ENCODE measurements around the gene ATP6V0E1. TPM values are rescaled to one million over a fixed set of nuclear protein-coding genes. Genes with fewer than 3 reads are reported as not detected.

Gene ATP6V0E1
- polyA plus RNA-seq, 1 donor, result 82.6 TPM

GRCh38 chr5:172956936-172957335 is 26.6 kb upstream of the ATP6V0E1 start:
- no peak for DNase-seq

GRCh38 chr5:172957458-172957857 is 26.1 kb upstream of the ATP6V0E1 start:
- no peak for DNase-seq

- DNase-seq, result no peak
These were observed 25.1 kb upstream of the ATP6V0E1 start for GRCh38 chr5:172958331-172959046.

- DNase-seq, result no peak
These were observed 23.5 kb upstream of the ATP6V0E1 start for GRCh38 chr5:172959824-172960799.

DNA sequence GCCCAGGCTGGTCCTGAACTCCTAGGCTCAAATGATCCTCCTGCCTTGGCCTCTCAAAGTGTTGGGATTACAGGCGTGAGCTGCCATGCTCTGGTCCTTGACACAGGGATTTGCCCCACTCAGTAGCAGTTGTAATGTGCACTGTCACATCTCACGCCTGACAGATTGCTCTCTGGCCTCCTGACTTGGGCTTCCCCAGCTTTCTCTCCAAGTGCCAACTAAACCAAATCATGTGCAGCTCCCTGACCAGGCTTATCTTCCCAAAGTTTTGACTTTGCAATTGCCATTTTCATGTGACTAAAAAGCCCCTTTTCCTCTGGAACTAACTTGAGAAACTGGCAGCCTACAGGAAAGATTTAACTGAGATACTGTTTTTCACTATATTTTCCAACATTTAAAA is 13.7 kb upstream of the ATP6V0E1 start:
- DNase-seq, result no peak

GRCh38 chr5:172971482-172971881 is 12.1 kb upstream of the ATP6V0E1 start:
- DNase-seq, result no peak

GRCh38 chr5:172972552-172972951 is 11.0 kb upstream of the ATP6V0E1 start:
- no peak for DNase-seq

DNA sequence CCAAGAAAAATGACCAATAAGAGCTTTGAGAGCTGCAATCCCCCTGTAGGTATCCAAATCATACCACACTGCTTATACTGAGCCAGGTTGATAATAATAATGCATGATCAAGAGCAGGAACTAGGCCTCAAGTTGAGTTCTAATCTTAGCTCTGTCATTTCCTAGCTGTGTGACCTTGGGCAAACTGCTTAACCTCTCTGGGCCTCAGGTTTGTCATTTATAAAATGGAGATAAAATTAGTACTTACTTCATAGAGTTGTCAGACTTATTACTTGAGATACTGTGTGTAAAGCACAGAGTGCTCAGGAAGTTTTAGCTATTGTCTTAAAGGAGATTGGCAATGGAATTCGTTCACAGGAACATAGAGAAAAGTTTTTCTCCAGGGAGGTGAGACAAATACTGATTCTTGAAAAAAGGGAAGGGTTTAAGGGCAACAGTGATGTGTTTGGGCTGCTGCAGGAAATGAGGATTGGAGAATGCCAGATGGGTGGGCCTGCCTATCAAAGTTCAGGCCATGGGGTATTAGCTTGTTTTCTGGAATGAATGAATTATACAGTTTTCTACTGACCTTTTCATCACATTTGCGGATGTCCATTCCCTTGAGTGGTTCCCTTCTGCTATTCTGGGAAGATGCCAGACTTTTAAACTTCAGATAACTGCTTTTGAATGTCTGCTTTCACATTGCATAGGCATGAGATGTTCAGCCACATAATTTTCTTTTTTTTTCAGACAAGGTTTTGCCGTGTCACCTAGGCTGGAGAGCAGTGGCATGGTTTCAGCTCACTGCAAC is 10.2 kb upstream of the ATP6V0E1 start:
- DNase-seq, result no peak

DNA sequence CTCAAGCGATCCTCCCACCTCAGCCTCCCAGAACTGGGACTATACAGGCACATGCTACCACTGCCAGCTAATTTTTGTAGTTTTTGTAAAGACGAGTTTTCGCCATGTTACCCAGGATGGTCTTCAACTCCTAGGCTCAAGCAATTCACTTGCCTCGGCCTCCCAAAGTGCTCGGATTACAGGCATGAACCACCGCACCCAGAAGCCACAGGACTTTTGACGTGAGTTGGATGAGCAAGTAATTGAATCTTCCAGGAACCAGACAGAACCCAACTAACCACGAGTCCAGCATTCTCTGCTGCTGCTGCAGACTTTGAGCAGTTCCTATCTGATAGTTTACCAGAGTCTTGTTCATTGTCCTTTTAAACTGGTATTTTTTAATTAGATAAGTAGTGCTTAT is 9.6 kb upstream of the ATP6V0E1 start:
- no peak for DNase-seq

DNA sequence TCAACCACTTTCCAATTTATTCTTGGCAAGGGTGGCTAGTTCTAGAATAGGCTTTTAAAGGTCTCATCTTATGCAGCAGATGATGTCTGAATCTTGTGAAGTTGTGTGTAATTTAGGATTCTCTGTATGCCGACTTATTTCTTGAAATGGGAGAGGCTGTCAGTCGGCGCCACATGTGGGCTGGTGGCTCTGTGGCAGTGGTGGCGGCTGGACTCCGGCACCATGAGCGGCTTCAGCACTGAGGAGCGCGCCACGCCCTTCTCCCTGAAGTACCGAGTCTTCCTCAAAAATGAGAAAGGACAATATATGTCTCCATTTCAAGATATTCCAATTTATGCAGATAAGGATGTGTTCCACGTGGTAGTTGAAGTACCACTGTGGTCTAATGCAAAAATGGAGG is 8.3 kb upstream of the ATP6V0E1 start:
- no peak for DNase-seq

- DNase-seq, result no peak
These were observed 3.8 kb upstream of the ATP6V0E1 start for GRCh38 chr5:172979778-172980177.

DNA sequence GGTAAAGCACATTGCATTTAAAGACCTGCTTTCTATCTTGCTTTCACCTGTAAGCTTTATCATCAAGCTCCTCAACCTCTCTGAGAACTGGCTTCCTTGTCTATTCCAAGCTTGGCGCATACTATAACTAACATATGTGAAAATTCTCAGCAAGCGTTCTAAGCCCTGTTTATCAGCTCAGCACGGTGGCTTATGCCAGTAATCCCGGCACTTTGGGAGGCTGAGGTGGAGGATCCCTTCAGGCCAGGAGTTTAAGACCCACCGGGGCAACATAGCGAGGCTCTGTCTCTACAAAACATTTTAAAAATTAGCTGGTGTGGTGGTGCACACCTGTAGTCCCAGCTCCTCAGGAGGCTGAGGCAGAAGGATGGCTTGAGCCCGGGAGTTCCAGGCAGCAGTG is 1.6 kb upstream of the ATP6V0E1 start:
- no peak for DNase-seq

- peak; percentile 64 for DNase-seq
These were observed 828 bp downstream of the ATP6V0E1 start for GRCh38 chr5:172984244-172984953.

DNA sequence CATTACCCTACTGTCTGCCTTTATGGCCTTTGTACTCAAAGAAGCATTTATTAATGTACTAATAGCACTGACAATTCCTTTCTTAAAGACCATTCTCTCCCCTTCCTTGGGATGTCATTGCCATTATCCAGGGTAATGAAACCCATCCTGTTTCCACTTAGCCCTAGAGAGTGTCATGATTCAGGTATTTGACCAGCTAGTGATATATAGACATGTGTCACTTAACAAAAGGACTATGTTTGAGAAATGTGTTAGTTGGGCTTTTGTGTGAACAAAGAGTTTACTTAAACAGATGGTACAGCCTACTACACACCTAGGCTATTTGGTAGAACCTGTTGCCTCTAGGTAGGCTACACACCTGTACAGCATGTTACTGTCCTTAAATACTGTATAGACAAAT is 2.0 kb downstream of the ATP6V0E1 start:
- DNase-seq, result no peak

DNA sequence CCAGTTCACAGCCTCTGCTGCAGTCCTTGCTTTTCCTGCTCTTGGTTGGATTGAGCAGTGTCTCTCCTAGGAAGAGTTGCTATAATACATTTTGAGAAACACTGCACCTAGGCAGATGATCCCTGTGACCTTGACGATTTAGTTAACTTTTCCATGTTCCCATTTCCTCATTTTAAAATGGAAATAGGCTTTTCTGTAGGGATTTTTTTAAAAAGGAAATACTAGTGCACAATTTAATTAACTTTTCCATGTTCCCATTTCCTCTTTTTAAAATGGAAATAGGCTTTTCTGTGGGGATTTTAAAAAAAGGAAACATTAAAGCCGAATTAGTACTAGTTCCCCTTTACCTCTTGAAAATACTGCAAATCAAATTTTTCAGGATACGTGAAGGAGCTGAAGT is 4.7 kb downstream of the ATP6V0E1 start:
- DNase-seq, result no peak

- DNase-seq, result no peak
These were observed 7.2 kb downstream of the ATP6V0E1 start for GRCh38 chr5:172990776-172991175.

DNA sequence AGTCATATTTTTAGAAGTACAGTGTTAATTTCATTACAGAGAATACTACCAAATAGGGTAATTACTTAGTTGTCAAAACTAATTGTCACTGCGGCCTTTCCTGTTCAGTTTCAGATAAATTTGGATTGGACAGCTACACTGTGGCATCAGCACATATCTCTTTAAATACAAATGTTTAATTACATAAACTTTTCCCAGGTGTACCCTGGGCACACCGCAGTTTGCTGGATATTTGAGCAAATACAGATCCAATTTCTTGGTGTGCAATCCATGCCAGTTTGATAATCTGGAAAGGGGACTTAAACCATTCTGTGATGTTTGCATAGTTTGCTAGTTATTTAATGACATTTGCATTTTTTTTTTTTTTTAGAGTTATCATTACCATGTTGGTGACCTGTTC is 10.8 kb downstream of the ATP6V0E1 start:
- DNase-seq, result no peak

DNA sequence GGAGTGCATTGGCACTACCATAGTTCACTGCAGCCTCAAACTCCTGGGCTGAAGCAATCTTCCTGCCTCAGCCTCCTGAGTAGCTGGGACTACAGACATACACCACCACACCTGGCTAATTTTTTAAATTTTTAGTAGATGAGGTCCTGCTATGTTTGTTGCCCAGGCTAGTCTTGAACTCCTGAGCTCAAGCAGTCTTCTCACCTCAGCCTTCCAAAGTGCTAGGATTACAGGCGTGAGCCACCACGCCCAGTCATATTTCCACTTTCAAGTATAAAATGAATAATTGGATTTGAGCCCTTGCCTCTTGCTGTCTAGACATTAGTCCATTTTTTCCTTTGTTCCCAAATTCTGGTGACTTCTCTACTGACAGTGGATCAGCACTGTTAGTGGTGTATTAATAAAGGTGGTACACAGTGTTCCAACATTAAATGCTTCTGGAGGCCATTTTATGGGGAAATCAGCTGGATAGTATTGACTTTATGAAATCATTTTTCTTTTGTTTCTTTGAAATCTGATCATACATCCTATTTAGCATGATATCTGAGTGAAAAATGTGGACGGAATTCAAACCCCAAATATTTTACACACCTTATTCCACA is 15.9 kb downstream of the ATP6V0E1 start:
- no peak for DNase-seq

GRCh38 chr5:172999974-173000373 is 16.4 kb downstream of the ATP6V0E1 start:
- no peak for DNase-seq

DNA sequence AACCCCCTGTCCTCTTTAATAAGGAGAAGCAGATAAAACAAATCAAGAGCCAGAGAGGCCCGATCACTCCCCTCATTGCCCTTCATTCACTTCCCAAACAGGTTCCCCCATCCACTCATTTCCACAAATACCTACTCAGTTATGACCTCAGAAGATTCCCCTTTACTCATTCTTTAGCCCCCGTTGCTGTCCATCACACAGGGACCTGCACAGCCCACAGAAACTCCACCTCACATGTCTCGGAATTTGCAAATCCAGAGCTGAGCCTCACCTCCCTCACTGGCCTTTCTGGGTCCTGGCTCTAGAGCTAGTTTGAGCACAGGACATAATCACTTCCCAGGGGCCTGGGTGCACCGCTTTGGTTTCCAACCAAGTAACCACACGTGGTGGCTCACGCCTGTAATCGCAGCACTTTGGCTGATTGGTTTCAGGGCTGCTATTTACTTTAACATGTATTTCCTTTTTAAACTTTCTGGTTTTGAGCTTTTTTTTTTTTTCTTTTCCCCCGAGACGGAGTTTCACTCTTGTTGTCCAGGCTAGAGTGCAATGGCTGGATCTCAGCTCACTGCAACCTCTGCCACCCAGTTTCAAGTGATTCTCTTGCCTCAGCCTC is 17.8 kb downstream of the ATP6V0E1 start:
- DNase-seq, result no peak

DNA sequence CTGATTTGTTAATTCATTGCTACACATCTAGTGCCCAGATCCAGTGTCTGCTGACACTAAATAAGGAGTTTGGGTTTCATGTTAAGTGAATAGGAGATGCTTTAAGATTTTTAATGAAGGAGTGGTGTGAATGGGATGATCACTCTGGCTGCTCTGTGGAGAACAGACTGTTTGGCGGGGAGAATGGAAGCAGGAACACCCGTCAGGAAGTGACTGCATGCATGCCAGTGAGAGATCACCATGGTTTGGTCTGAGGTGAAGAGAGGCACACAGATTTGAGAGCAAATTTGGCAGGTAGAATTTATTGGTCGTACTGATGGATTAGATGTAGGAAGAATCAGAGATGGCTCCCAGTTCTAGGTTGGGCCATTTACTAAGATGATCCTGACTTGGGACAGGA is 19.8 kb downstream of the ATP6V0E1 start:
- DNase-seq, result no peak

Data from hindlimb muscle (tissue), 1 donor.